HepG2 (cell line): ENCODE data around the gene GSK3B. TPM values are rescaled to one million over a fixed set of nuclear protein-coding genes. Genes with fewer than 3 reads are reported as not detected.
A peak's percentile ranks its signal among the peaks of the same experiment; 100 is the strongest.

Source experiments
- ATAC-seq: fragments of 200-7000 bp; cut with Tn5 transposase; 3 replicates; pipeline ENCODE4 v1.9.1; 2020; ENCODE audit warnings: mild to moderate bottlenecking, moderate library complexity
- BruUV-seq: library from RNA; stranded (reverse); fragments of 400-500 nt; replicated peaks from 2 replicates; lab custom pipeline; 2021; lab: Mats Ljungman, UMichigan
- CTCF ChIA-PET: fragments of 300-600 bp; formaldehyde crosslinking; extraction: SDS; loops from one replicate; lab custom pipeline; 2021; ENCODE audit warnings: low total read pairs, inconsistent platforms, low intra/inter-chr PET ratio; lab: Yijun Ruan, JAX
- POLR2A ChIA-PET: fragments of 350-600 bp; sonication (Branson Sonifier 250); formaldehyde crosslinking; loops from one replicate; lab custom pipeline; 2020; ENCODE audit warnings: antibody characterized with exemption, inconsistent platforms; lab: Yijun Ruan, JAX
- DNase-seq: peaks from one replicate; pipeline ENCODE4 v3.0.0-alpha.2; 2015; ENCODE audit warnings: low spot score
- FAIRE-seq: peaks from 3 replicates; lab custom pipeline; 2011; peaks lifted over from hg19 to GRCh38; lab: Jason Lieb, UNC
- H2AFZ ChIP-seq: one replicate; pipeline ENCODE4 v1.6.1; 2011; ENCODE audit warnings: low read length, inconsistent platforms
- H3K27ac ChIP-seq: fragments of 300-600 bp; 3 replicates; pipeline ENCODE4 v1.8.0; 2011; ENCODE audit warnings: mixed run types, mild to moderate bottlenecking, mixed read lengths, low read length, inconsistent platforms; ENCODE audit not compliant: insufficient read depth; ENCODE audit errors: extremely low read length
- H3K27me3 ChIP-seq, 2 experiments: fragments of 200-600 bp in 1 of 2; 2 replicates in 1 of 2; 3 replicates in 1 of 2; pipeline versions ENCODE4 v1.6.0 to v1.8.0; 2011; ENCODE audit warnings: low read length in 2 of 2, mild to moderate bottlenecking in 2 of 2, moderate library complexity in 2 of 2, inconsistent platforms in 1 of 2; ENCODE audit not compliant: insufficient read depth in 2 of 2, control insufficient read depth in 1 of 2
- H3K36me3 ChIP-seq, 2 experiments: fragments of 200-600 bp in 1 of 2; replicated peaks in 1 of 2; 2 replicates in 1 of 2; 3 replicates in 1 of 2; pipeline versions ENCODE4 v1.5.1 to v1.8.0; 2011; ENCODE audit warnings: low read length in 2 of 2, inconsistent platforms in 1 of 2; ENCODE audit not compliant: insufficient read depth in 2 of 2, control insufficient read depth in 1 of 2
- H3K4me1 ChIP-seq: 2 replicates; pipeline ENCODE4 v1.5.1; 2012; ENCODE audit warnings: low read length, inconsistent platforms; ENCODE audit not compliant: insufficient read depth
- H3K4me2 ChIP-seq: 2 replicates; pipeline ENCODE4 v1.6.0; 2011; ENCODE audit warnings: low read depth, low read length, inconsistent platforms
- H3K4me3 ChIP-seq, 3 experiments: fragments of 200-600 bp in 1 of 3; sonication (generic), shearing (Covaris generic) in 1 of 3; replicated peaks in 1 of 3; 2 replicates each; pipeline ENCODE4 v1.5.1; 2011 to 2016; ENCODE audit warnings: low read length in 3 of 3, inconsistent platforms in 2 of 3, low read depth in 2 of 3, mild to moderate bottlenecking in 2 of 3, control low read depth in 1 of 3, mixed read lengths in 1 of 3; ENCODE audit not compliant: insufficient read depth in 1 of 3
- H3K79me2 ChIP-seq: one replicate; pipeline ENCODE4 v1.6.1; 2011; ENCODE audit warnings: low read length, inconsistent platforms; ENCODE audit not compliant: insufficient read depth
- H3K9ac ChIP-seq: 2 replicates; pipeline ENCODE4 v1.6.0; 2011; ENCODE audit warnings: mild to moderate bottlenecking, low read depth, low read length, inconsistent platforms; ENCODE audit not compliant: insufficient read depth
- H3K9me3 ChIP-seq: 2 replicates; pipeline ENCODE4 v1.5.1; 2012; ENCODE audit warnings: mild to moderate bottlenecking, low read length
- H4K20me1 ChIP-seq: 2 replicates; pipeline ENCODE4 v1.6.0; 2011; ENCODE audit warnings: inconsistent platforms, mild to moderate bottlenecking, low read length, moderate library complexity; ENCODE audit not compliant: insufficient read depth
- GPN1 ChIP-seq: sonication (generic); formaldehyde crosslinking; IDR thresholded peaks from 2 replicates; pipeline ENCODE4 v1.5.1; 2020; ENCODE audit warnings: missing genetic modification reagents, borderline replicate concordance
- MIER3 ChIP-seq: IDR thresholded peaks from 2 replicates; pipeline ENCODE4 v1.6.1; 2016; ENCODE audit warnings: missing compliant biosample characterization, borderline replicate concordance
- MTA3 ChIP-seq: sonication (generic); formaldehyde crosslinking; IDR thresholded peaks from 2 replicates; pipeline ENCODE4 v1.4.0; 2020; ENCODE audit warnings: missing genetic modification reagents
- NPAS2 ChIP-seq: sonication (generic); formaldehyde crosslinking; IDR thresholded peaks from 2 replicates; pipeline ENCODE4 v1.8.0; 2022; ENCODE audit warnings: mild to moderate bottlenecking, missing genetic modification reagents, borderline replicate concordance
- ZNF121 ChIP-seq: sonication (generic); formaldehyde crosslinking; IDR thresholded peaks from 2 replicates; pipeline ENCODE4 v1.5.0; 2020; ENCODE audit warnings: mild to moderate bottlenecking, missing genetic modification reagents
- ZNF616 ChIP-seq: sonication (generic); formaldehyde crosslinking; IDR thresholded peaks from 2 replicates; pipeline ENCODE4 v1.5.0; 2020; ENCODE audit warnings: low read depth, mild to moderate bottlenecking, missing genetic modification reagents
- WGBS: methylation state at CpG from one replicate; pipeline ENCODE4 v1.1.6; 2017; ENCODE audit warnings: low lambda C conversion rate; 5-methylcytosine and 5-hydroxymethylcytosine counted together
- in situ Hi-C: cut with HindIII; loops from 2 replicates; pipeline ENCODE4 v1.10.0; 2017; ENCODE audit warnings: low pct_unique_long_range_greater_than_20kb; ENCODE audit not compliant: extremely low pct_ligation_motif_present
- intact Hi-C: fragments of 100-400 bp; cut with micrococcal nuclease; formaldehyde crosslinking; loops from one replicate; pipeline ENCODE4 v1.10.0; 2022; ENCODE audit not compliant: unreplicated experiment
- polyA plus RNA-seq, 8 experiments: library from polyadenylated mRNA; depleted of rRNA in 3 of 8; stranded (reverse) in 7 of 8; unstranded in 1 of 8; fragments of >200 nt; fragmentation: Illumina TruSeq in 4 of 8; extraction: Trizol in 4 of 8; gene quantifications; 2 replicates each; pipeline versions ENCODE4 v1.2.1 to v1.2.3, GENCODE V29; 2011 to 2016; ENCODE audit warnings: low read depth in 4 of 8, missing spikeins in 1 of 8, mixed read lengths in 1 of 8; ENCODE audit not compliant: insufficient read depth in 1 of 8
- total RNA-seq, 5 experiments: library from RNA; depleted of rRNA; stranded (reverse); fragments of >200 nt; fragmentation: Illumina TruSeq; extraction: Trizol; gene quantifications; 2 replicates each; pipeline ENCODE4 v1.2.3, GENCODE V29; 2016; ENCODE audit warnings: low read depth in 1 of 5
- TF ChIP-seq, protein P1 (sequence below): sonication (generic); formaldehyde crosslinking; IDR thresholded peaks from 2 replicates; pipeline ENCODE4 v1.5.0; 2020; ENCODE audit warnings: missing genetic modification reagents
- TF ChIP-seq, protein P2 (sequence below): sonication (generic); formaldehyde crosslinking; IDR thresholded peaks from 2 replicates; pipeline ENCODE4 v1.5.0; 2020; ENCODE audit warnings: mild to moderate bottlenecking, missing genetic modification reagents, moderate library complexity

GSK3B gene
- total and polyA plus RNA-seq, 2 of the 13 experiments (the other 11 are each of a cell fraction or from before 2014, with no cell fraction given): 22.3 to 30.1 TPM

DNA sequence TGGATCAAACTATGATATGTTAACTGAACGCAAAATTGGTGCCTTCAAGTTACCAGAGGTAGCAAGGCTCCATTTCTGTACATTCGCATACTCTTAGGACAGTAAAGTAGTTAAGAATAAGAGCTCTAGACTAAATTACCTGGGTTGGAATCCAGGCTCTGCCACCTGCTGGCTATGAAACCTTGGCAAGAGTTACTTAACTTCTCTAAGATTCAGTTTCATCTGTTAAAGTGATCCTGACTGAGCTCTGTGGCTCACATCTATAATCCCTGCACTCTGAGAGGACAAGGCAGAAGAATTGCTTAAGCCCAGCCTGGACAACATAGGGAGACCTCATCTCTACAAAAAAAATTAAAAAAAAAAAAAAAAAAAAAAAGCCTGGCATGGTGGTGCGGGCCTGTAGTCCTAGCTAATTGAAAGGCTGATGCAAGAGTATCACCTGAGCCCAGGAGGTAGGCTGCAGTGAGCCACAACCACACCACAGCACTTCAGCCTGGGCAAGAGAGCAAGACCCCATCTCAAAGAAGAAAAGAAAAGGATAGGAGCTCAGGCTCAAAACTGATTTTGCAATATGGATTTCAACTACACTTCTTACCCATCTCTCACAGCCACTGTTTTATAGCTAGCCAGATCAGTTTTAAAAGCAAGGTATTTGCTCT lies 21.3 kb downstream of the GSK3B start:
- CTCF ChIA-PET: no interaction called here
- Histone ChIP-seq H3K27ac (no peak overlapping the region), H3K4me3 (no peak overlapping the region), H3K9me3 (no peaks in the 10 kb centered on the region), H4K20me1 (peaks cover 13% of the 10 kb centered on the region), H3K79me2 (peaks cover 91% of the 10 kb centered on the region), H3K36me3 (no peaks in the 10 kb centered on the region; a peak in 1 of 5 replicates), H2AFZ (no peak overlapping the region), H3K4me1 (peaks cover 16% of the 10 kb centered on the region; the same call in 1 of the 2 replicates), H3K9ac (no peak overlapping the region), H3K27me3 (no peaks in the 10 kb centered on the region), H3K4me2 (no peak overlapping the region)
- FAIRE-seq (no peak), DNase-seq (no peak), ATAC-seq (peak; percentile 49; the same call in 2 of the 3 replicates)
- in situ Hi-C loops: no loop called here
- intact Hi-C loops: no loop called here
- POLR2A ChIA-PET: interaction anchor here (1.3 to 1.5 kb wide), 2 partner anchors 21 to 22 kb away, joined by 6 read pairs; partner anchors contain the start of gene GSK3B
- TF ChIP-seq ZNF616 (CRISPR knock-in tag) (no peak), MIER3 (CRISPR knock-in tag) (no peak), MTA3 (CRISPR knock-in tag) (no peak), GPN1 (CRISPR knock-in tag) (no peak), NPAS2 (CRISPR knock-in tag) (no peak), ZNF121 (CRISPR knock-in tag) (peak; percentile 91)
- TF ChIP-seq, protein P1, sequence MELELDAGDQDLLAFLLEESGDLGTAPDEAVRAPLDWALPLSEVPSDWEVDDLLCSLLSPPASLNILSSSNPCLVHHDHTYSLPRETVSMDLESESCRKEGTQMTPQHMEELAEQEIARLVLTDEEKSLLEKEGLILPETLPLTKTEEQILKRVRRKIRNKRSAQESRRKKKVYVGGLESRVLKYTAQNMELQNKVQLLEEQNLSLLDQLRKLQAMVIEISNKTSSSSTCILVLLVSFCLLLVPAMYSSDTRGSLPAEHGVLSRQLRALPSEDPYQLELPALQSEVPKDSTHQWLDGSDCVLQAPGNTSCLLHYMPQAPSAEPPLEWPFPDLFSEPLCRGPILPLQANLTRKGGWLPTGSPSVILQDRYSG: no peak
- TF ChIP-seq, protein P2, sequence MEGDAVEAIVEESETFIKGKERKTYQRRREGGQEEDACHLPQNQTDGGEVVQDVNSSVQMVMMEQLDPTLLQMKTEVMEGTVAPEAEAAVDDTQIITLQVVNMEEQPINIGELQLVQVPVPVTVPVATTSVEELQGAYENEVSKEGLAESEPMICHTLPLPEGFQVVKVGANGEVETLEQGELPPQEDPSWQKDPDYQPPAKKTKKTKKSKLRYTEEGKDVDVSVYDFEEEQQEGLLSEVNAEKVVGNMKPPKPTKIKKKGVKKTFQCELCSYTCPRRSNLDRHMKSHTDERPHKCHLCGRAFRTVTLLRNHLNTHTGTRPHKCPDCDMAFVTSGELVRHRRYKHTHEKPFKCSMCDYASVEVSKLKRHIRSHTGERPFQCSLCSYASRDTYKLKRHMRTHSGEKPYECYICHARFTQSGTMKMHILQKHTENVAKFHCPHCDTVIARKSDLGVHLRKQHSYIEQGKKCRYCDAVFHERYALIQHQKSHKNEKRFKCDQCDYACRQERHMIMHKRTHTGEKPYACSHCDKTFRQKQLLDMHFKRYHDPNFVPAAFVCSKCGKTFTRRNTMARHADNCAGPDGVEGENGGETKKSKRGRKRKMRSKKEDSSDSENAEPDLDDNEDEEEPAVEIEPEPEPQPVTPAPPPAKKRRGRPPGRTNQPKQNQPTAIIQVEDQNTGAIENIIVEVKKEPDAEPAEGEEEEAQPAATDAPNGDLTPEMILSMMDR (CRISPR knock-in tag): 0 out of 2 replicates have a peak, but pooled peaks have one; percentile 5
- no TSS peak for BruUV-seq
- WGBS: 100% methylated on average over 3 of the region's 3 CpGs
